Keratinocyte (primary cell): Measurements from ENCODE around the gene SLX4IP. TPM values are rescaled to one million over a fixed set of nuclear protein-coding genes. Genes with fewer than 3 reads are reported as not detected.
A peak's percentile ranks its signal among the peaks of the same experiment; 100 is the strongest.

ENCODE experiments used
- DNase-seq: peaks from one replicate; pipeline ENCODE4 v3.0.0-alpha.2; 2011; ENCODE audit warnings: low read depth, missing footprints, low spot score
- FAIRE-seq: peaks from 2 replicates; lab custom pipeline; 2011; peaks lifted over from hg19 to GRCh38; lab: Jason Lieb, UNC
- H2AFZ ChIP-seq: 2 replicates; pipeline ENCODE4 v1.6.0; 2012; ENCODE audit warnings: low read length, control low read depth, inconsistent platforms; ENCODE audit not compliant: control insufficient read depth
- H3K27ac ChIP-seq: 2 replicates; pipeline ENCODE4 v1.5.1; 2011; ENCODE audit warnings: low read length; ENCODE audit not compliant: control insufficient read depth, insufficient read depth
- H3K27me3 ChIP-seq: 3 replicates; pipeline ENCODE4 v1.6.0; 2011; ENCODE audit warnings: low read length; ENCODE audit not compliant: control insufficient read depth, insufficient read depth; ENCODE audit errors: extremely low read depth
- H3K36me3 ChIP-seq, 2 experiments: 2 replicates in 1 of 2; 3 replicates in 1 of 2; pipeline ENCODE4 v1.5.1; 2011; ENCODE audit warnings: low read length in 2 of 2, mild to moderate bottlenecking in 1 of 2; ENCODE audit not compliant: control insufficient read depth in 2 of 2, insufficient read depth in 2 of 2; ENCODE audit errors: extremely low read depth in 1 of 2
- H3K4me1 ChIP-seq: 3 replicates; pipeline ENCODE4 v1.5.1; 2011; ENCODE audit warnings: low read length; ENCODE audit not compliant: control insufficient read depth, insufficient read depth; ENCODE audit errors: extremely low read depth
- H3K4me2 ChIP-seq: 3 replicates; pipeline ENCODE4 v1.6.0; 2011; ENCODE audit warnings: low read depth, low read length; ENCODE audit not compliant: control insufficient read depth, insufficient read depth; ENCODE audit errors: extremely low read depth
- H3K4me3 ChIP-seq, 3 experiments: fragments of 200-600 bp in 1 of 3; sonication (generic) in 1 of 3; 2 replicates in 2 of 3; 3 replicates in 1 of 3; pipeline ENCODE4 v1.5.1; 2011 to 2016; ENCODE audit warnings: low read length in 3 of 3, mild to moderate bottlenecking in 3 of 3, control low read depth in 2 of 3, inconsistent platforms in 1 of 3, low read depth in 1 of 3, mixed read lengths in 1 of 3, mixed run types in 1 of 3, moderate library complexity in 1 of 3; ENCODE audit not compliant: control insufficient read depth in 2 of 3, insufficient read depth in 2 of 3; ENCODE audit errors: extremely low read depth in 1 of 3
- H3K79me2 ChIP-seq: 2 replicates; pipeline ENCODE4 v1.6.0; 2012; ENCODE audit warnings: low read length; ENCODE audit not compliant: control insufficient read depth, insufficient read depth
- H3K9ac ChIP-seq: 3 replicates; pipeline ENCODE4 v1.6.0; 2011; ENCODE audit warnings: low read length; ENCODE audit not compliant: control insufficient read depth, insufficient read depth; ENCODE audit errors: extremely low read depth
- H3K9me1 ChIP-seq: 3 replicates; pipeline ENCODE4 v1.6.0; 2011; ENCODE audit warnings: low read length; ENCODE audit not compliant: control insufficient read depth, insufficient read depth; ENCODE audit errors: extremely low read depth
- H3K9me3 ChIP-seq: 2 replicates; pipeline ENCODE4 v1.5.1; 2012; ENCODE audit warnings: low read depth, low read length; ENCODE audit not compliant: control insufficient read depth
- H4K20me1 ChIP-seq: 3 replicates; pipeline ENCODE4 v1.6.0; 2011; ENCODE audit warnings: low read length; ENCODE audit not compliant: control insufficient read depth, insufficient read depth; ENCODE audit errors: extremely low read depth
- CTCF ChIP-seq, 3 experiments: IDR thresholded peaks in 1 of 3; conservative IDR thresholded peaks in 1 of 3; optimal IDR thresholded peaks in 1 of 3; 2 replicates in 2 of 3; 3 replicates in 1 of 3; pipeline versions ENCODE3 to v1.5.1; 2011; ENCODE audit warnings: low read length in 3 of 3, mild to moderate bottlenecking in 3 of 3, moderate library complexity in 2 of 3, control low read depth in 1 of 3, inconsistent platforms in 1 of 3; ENCODE audit not compliant: insufficient read depth in 2 of 3; ENCODE audit errors: extremely low read depth in 1 of 3
- EZH2 ChIP-seq: IDR thresholded peaks from one replicate; pipeline ENCODE4 v1.6.1; 2012; ENCODE audit warnings: inconsistent platforms, mild to moderate bottlenecking, low read length, moderate library complexity
- dilution Hi-C: fragments of 300-500 bp; cut with MboI; formaldehyde crosslinking; loops from one replicate; pipeline ENCODE4 v1.7.0; 2020; ENCODE audit warnings: low sequenced_read_pairs; ENCODE audit not compliant: extremely low pct_ligation_motif_present
- polyA minus RNA-seq, 3 experiments: library from RNA; depleted of rRNA, polyadenylated mRNA; stranded (reverse); fragments of >200 nt; gene quantifications; 1 replicate in 1 of 3; 2 replicates in 1 of 3; 3 replicates in 1 of 3; pipeline ENCODE4 v1.2.3, GENCODE V29; 2011
- polyA plus RNA-seq, 5 experiments: library from polyadenylated mRNA; depleted of rRNA in 3 of 5; stranded (reverse) in 3 of 5; stranded (forward) in 1 of 5; unstranded in 1 of 5; fragments of >200 nt; gene quantifications; 1 replicate in 1 of 5; 2 replicates in 3 of 5; 3 replicates in 1 of 5; pipeline versions ENCODE4 v1.2.1 to v1.2.3, GENCODE V29; 2011 to 2012; ENCODE audit warnings: missing spikeins in 2 of 5, low read depth in 1 of 5, low replicate concordance in 1 of 5

Gene SLX4IP
- polyA plus RNA-seq = 2.6 to 3.3 TPM (median 3.0 TPM) in 3 replicates
- 2.5 TPM for polyA plus RNA-seq (2011; ENCODE audit: low read depth)
- 1.3 and 2.5 TPM in 2 replicates for polyA plus RNA-seq (2011; cell fraction: cytosol; rRNA removed)
- polyA plus RNA-seq (2011; cell fraction: nucleus; rRNA removed) = 7.8 and 8.0 TPM in 2 replicates
- polyA plus RNA-seq (2012; ENCODE audit: low replicate concordance) = 2.6 and 2.7 TPM in 2 replicates
- polyA minus RNA-seq = 4.4 to 12.9 TPM (median 10.7 TPM) in 3 replicates
- 5.8 TPM for polyA minus RNA-seq (2011; cell fraction: cytosol; rRNA and poly(A)+ RNA removed)
- 7.3 and 16.3 TPM in 2 replicates for polyA minus RNA-seq (2011; cell fraction: nucleus; rRNA and poly(A)+ RNA removed)

- Histone ChIP-seq H3K79me2 (peaks cover 57% of the 10 kb centered on the region), H3K9me3 (no peaks in the 10 kb centered on the region), H3K27me3 (no peaks in the 10 kb centered on the region), H3K4me3 (peak within 1 kb of the TSS; percentile 85 to 99 (median 96)), H4K20me1 (no peaks in the 10 kb centered on the region), H3K9ac (peak within 1 kb of the TSS; percentile 95), H3K4me2 (peak within 1 kb of the TSS; percentile 92), H3K27ac (peak within 1 kb of the TSS; percentile 99), H3K9me1 (no peaks in the 10 kb centered on the region), H3K36me3 (peaks cover 0 to 2% of the 10 kb centered on the region in 2 experiments), H2AFZ (peak within 1 kb of the TSS; percentile 95), H3K4me1 (peaks cover 22% of the 10 kb centered on the region)
- DNase-seq = no peak
- dilution Hi-C loops = no loop called here
- TF ChIP-seq EZH2 = no peak
- TF ChIP-seq CTCF (optimal IDR thresholded peaks at IDR 0.05 in 1 of 3, IDR thresholded peaks at IDR 0.05 in 1 of 3, conservative IDR thresholded peaks at IDR 0.05 in 1 of 3; ENCODE audit: extremely low read depth in 1 of 3, insufficient read depth in 2 of 3, low read length in 3 of 3) = no peak
- FAIRE-seq = peak; percentile 29
Observed at GRCh38 chr20:10434832-10435812, at the start of gene SLX4IP. Gene SLX4IP (plus strand): TSS chr20:10435305. CDS start chr20:10458205, 22,900 bp downstream.

GRCh38 chr20:10385850-10386544, 49.1 kb upstream of the SLX4IP start:
- Histone ChIP-seq H3K4me2 (no peak overlapping the region), H4K20me1 (no peaks in the 10 kb centered on the region), H3K36me3 (no peaks in the 10 kb centered on the region), H3K79me2 (no peaks in the 10 kb centered on the region), H3K4me1 (peaks cover 6% of the 10 kb centered on the region), H3K9ac (no peak overlapping the region), H3K4me3 (no peak overlapping the region), H3K9me3 (no peaks in the 10 kb centered on the region), H3K9me1 (no peaks in the 10 kb centered on the region), H3K27me3 (no peaks in the 10 kb centered on the region), H2AFZ (no peak overlapping the region), H3K27ac (no peak overlapping the region)
- no peak for TF ChIP-seq CTCF (optimal IDR thresholded peaks at IDR 0.05 in 1 of 3, IDR thresholded peaks at IDR 0.05 in 1 of 3, conservative IDR thresholded peaks at IDR 0.05 in 1 of 3; ENCODE audit: extremely low read depth in 1 of 3, insufficient read depth in 2 of 3, low read length in 3 of 3)
- no peak for TF ChIP-seq EZH2
- no peak for FAIRE-seq
- dilution Hi-C loops = no loop called here
- DNase-seq = no peak
